HepG2 (cell line): ENCODE results near the gene CNNM3. TPM values are rescaled to one million over a fixed set of nuclear protein-coding genes. Genes with fewer than 3 reads are reported as not detected.

Experiments
- ATAC-seq: fragments of 200-7000 bp; cut with Tn5 transposase; 3 replicates; pipeline ENCODE4 v1.9.1; 2020; ENCODE audit warnings: mild to moderate bottlenecking, moderate library complexity
- BruUV-seq: library from RNA; stranded (reverse); fragments of 400-500 nt; replicated peaks from 2 replicates; lab custom pipeline; 2021; lab: Mats Ljungman, UMichigan
- CTCF ChIA-PET: fragments of 300-600 bp; formaldehyde crosslinking; extraction: SDS; loops from one replicate; lab custom pipeline; 2021; ENCODE audit warnings: low total read pairs, inconsistent platforms, low intra/inter-chr PET ratio; lab: Yijun Ruan, JAX
- POLR2A ChIA-PET: fragments of 350-600 bp; sonication (Branson Sonifier 250); formaldehyde crosslinking; loops from one replicate; lab custom pipeline; 2020; ENCODE audit warnings: antibody characterized with exemption, inconsistent platforms; lab: Yijun Ruan, JAX
- DNase-seq: peaks from one replicate; pipeline ENCODE4 v3.0.0-alpha.2; 2015; ENCODE audit warnings: low spot score
- FAIRE-seq: peaks from 3 replicates; lab custom pipeline; 2011; peaks lifted over from hg19 to GRCh38; lab: Jason Lieb, UNC
- H2AFZ ChIP-seq: one replicate; pipeline ENCODE4 v1.6.1; 2011; ENCODE audit warnings: low read length, inconsistent platforms
- H3K27ac ChIP-seq: fragments of 300-600 bp; 3 replicates; pipeline ENCODE4 v1.8.0; 2011; ENCODE audit warnings: mixed run types, mild to moderate bottlenecking, mixed read lengths, low read length, inconsistent platforms; ENCODE audit not compliant: insufficient read depth; ENCODE audit errors: extremely low read length
- H3K27me3 ChIP-seq, 2 experiments: fragments of 200-600 bp in 1 of 2; 2 replicates in 1 of 2; 3 replicates in 1 of 2; pipeline versions ENCODE4 v1.6.0 to v1.8.0; 2011; ENCODE audit warnings: low read length in 2 of 2, mild to moderate bottlenecking in 2 of 2, moderate library complexity in 2 of 2, inconsistent platforms in 1 of 2; ENCODE audit not compliant: insufficient read depth in 2 of 2, control insufficient read depth in 1 of 2
- H3K36me3 ChIP-seq, 2 experiments: fragments of 200-600 bp in 1 of 2; replicated peaks in 1 of 2; 2 replicates in 1 of 2; 3 replicates in 1 of 2; pipeline versions ENCODE4 v1.5.1 to v1.8.0; 2011; ENCODE audit warnings: low read length in 2 of 2, inconsistent platforms in 1 of 2; ENCODE audit not compliant: insufficient read depth in 2 of 2, control insufficient read depth in 1 of 2
- H3K4me1 ChIP-seq: 2 replicates; pipeline ENCODE4 v1.5.1; 2012; ENCODE audit warnings: low read length, inconsistent platforms; ENCODE audit not compliant: insufficient read depth
- H3K4me2 ChIP-seq: 2 replicates; pipeline ENCODE4 v1.6.0; 2011; ENCODE audit warnings: low read depth, low read length, inconsistent platforms
- H3K4me3 ChIP-seq, 3 experiments: fragments of 200-600 bp in 1 of 3; sonication (generic), shearing (Covaris generic) in 1 of 3; replicated peaks in 1 of 3; 2 replicates each; pipeline ENCODE4 v1.5.1; 2011 to 2016; ENCODE audit warnings: low read length in 3 of 3, inconsistent platforms in 2 of 3, low read depth in 2 of 3, mild to moderate bottlenecking in 2 of 3, control low read depth in 1 of 3, mixed read lengths in 1 of 3; ENCODE audit not compliant: insufficient read depth in 1 of 3
- H3K79me2 ChIP-seq: one replicate; pipeline ENCODE4 v1.6.1; 2011; ENCODE audit warnings: low read length, inconsistent platforms; ENCODE audit not compliant: insufficient read depth
- H3K9ac ChIP-seq: 2 replicates; pipeline ENCODE4 v1.6.0; 2011; ENCODE audit warnings: mild to moderate bottlenecking, low read depth, low read length, inconsistent platforms; ENCODE audit not compliant: insufficient read depth
- H3K9me3 ChIP-seq: 2 replicates; pipeline ENCODE4 v1.5.1; 2012; ENCODE audit warnings: mild to moderate bottlenecking, low read length
- H4K20me1 ChIP-seq: 2 replicates; pipeline ENCODE4 v1.6.0; 2011; ENCODE audit warnings: inconsistent platforms, mild to moderate bottlenecking, low read length, moderate library complexity; ENCODE audit not compliant: insufficient read depth
- AKAP8 ChIP-seq: sonication (generic); formaldehyde crosslinking; IDR thresholded peaks from 2 replicates; pipeline ENCODE4 v1.5.1; 2020; ENCODE audit warnings: mild to moderate bottlenecking, missing genetic modification reagents
- ATF7 ChIP-seq, 2 experiments: fragments of 450-650 bp in 1 of 2; sonication (generic) in 1 of 2; formaldehyde crosslinking in 1 of 2; IDR thresholded peaks; 2 replicates each; pipeline versions ENCODE4 v1.4.0 to v1.6.1; 2016 to 2020; ENCODE audit warnings: antibody characterized with exemption in 1 of 2, mild to moderate bottlenecking in 1 of 2, missing genetic modification reagents in 1 of 2
- BHLHE40 ChIP-seq: IDR thresholded peaks from 2 replicates; pipeline ENCODE4 v1.6.1; 2011; ENCODE audit warnings: low read length, improper control_type of control experiment
- HNRNPLL ChIP-seq: fragments of 200-400 bp; formaldehyde crosslinking; IDR thresholded peaks from 2 replicates; pipeline ENCODE4 v1.6.1; 2017; ENCODE audit warnings: mild to moderate bottlenecking, low read depth, low read length; ENCODE audit not compliant: poor library complexity, severe bottlenecking
- JUN ChIP-seq: sonication (generic); formaldehyde crosslinking; IDR thresholded peaks from 2 replicates; pipeline ENCODE4 v1.4.0; 2020; ENCODE audit warnings: mild to moderate bottlenecking, missing genetic modification reagents
- KMT2B ChIP-seq: IDR thresholded peaks from 2 replicates; pipeline ENCODE4 v1.6.1; 2016; ENCODE audit warnings: missing genetic modification reagents, missing compliant biosample characterization
- LCORL ChIP-seq, 2 experiments: fragments of 450-650 bp in 1 of 2; sonication (generic) in 1 of 2; formaldehyde crosslinking in 1 of 2; IDR thresholded peaks; 2 replicates each; pipeline versions ENCODE4 v1.5.0 to v1.6.1; 2017 to 2020; ENCODE audit warnings: antibody characterized with exemption in 1 of 2, missing genetic modification reagents in 1 of 2
- SAFB2 ChIP-seq: sonication (generic); formaldehyde crosslinking; IDR thresholded peaks from 2 replicates; pipeline ENCODE4 v1.5.1; 2020; ENCODE audit warnings: missing genetic modification reagents, low read depth, mild to moderate bottlenecking, borderline replicate concordance
- TRAFD1 ChIP-seq: sonication (generic); formaldehyde crosslinking; IDR thresholded peaks from 2 replicates; pipeline ENCODE4 v1.5.1; 2020; ENCODE audit warnings: missing genetic modification reagents, mild to moderate bottlenecking, borderline replicate concordance
- TRIM24 ChIP-seq: sonication (generic); formaldehyde crosslinking; IDR thresholded peaks from 2 replicates; pipeline ENCODE4 v1.8.0; 2022; ENCODE audit warnings: mild to moderate bottlenecking, missing genetic modification reagents
- ZC3H13 ChIP-seq: sonication (generic); formaldehyde crosslinking; IDR thresholded peaks from 2 replicates; pipeline ENCODE4 v1.8.1; 2023; ENCODE audit warnings: mild to moderate bottlenecking, missing genetic modification reagents, moderate library complexity
- ZC3H4 ChIP-seq: sonication (generic); formaldehyde crosslinking; IDR thresholded peaks from 2 replicates; pipeline ENCODE4 v1.4.0; 2020; ENCODE audit warnings: missing genetic modification reagents, borderline replicate concordance
- ZFP91 ChIP-seq: sonication (generic); formaldehyde crosslinking; IDR thresholded peaks from 2 replicates; pipeline ENCODE4 v1.9.0; 2022; ENCODE audit warnings: missing genetic modification reagents, mild to moderate bottlenecking, borderline replicate concordance
- ZNF136 ChIP-seq: sonication (generic); formaldehyde crosslinking; IDR thresholded peaks from 2 replicates; pipeline ENCODE4 v1.8.1; 2022; ENCODE audit warnings: low read depth, mild to moderate bottlenecking, moderate library complexity, missing genetic modification reagents
- ZNF563 ChIP-seq: sonication (generic); formaldehyde crosslinking; IDR thresholded peaks from 2 replicates; pipeline ENCODE4 v1.8.0; 2022; ENCODE audit warnings: mild to moderate bottlenecking, moderate library complexity, missing genetic modification reagents
- ZNF605 ChIP-seq: sonication (generic); formaldehyde crosslinking; IDR thresholded peaks from 2 replicates; pipeline ENCODE4 v1.8.0; 2022; ENCODE audit warnings: mild to moderate bottlenecking, missing genetic modification reagents
- ZNF619 ChIP-seq: sonication (generic); formaldehyde crosslinking; IDR thresholded peaks from 2 replicates; pipeline ENCODE4 v1.4.0; 2020; ENCODE audit warnings: mild to moderate bottlenecking, missing genetic modification reagents
- ZNF784 ChIP-seq: sonication (generic); formaldehyde crosslinking; IDR thresholded peaks from 2 replicates; pipeline ENCODE4 v1.5.1; 2020; ENCODE audit warnings: missing genetic modification reagents, mild to moderate bottlenecking, borderline replicate concordance
- WGBS: methylation state at CpG from one replicate; pipeline ENCODE4 v1.1.6; 2017; ENCODE audit warnings: low lambda C conversion rate; 5-methylcytosine and 5-hydroxymethylcytosine counted together
- in situ Hi-C: cut with HindIII; loops from 2 replicates; pipeline ENCODE4 v1.10.0; 2017; ENCODE audit warnings: low pct_unique_long_range_greater_than_20kb; ENCODE audit not compliant: extremely low pct_ligation_motif_present
- intact Hi-C: fragments of 100-400 bp; cut with micrococcal nuclease; formaldehyde crosslinking; loops from one replicate; pipeline ENCODE4 v1.10.0; 2022; ENCODE audit not compliant: unreplicated experiment
- polyA plus RNA-seq, 8 experiments: library from polyadenylated mRNA; depleted of rRNA in 3 of 8; stranded (reverse) in 7 of 8; unstranded in 1 of 8; fragments of >200 nt; fragmentation: Illumina TruSeq in 4 of 8; extraction: Trizol in 4 of 8; gene quantifications; 2 replicates each; pipeline versions ENCODE4 v1.2.1 to v1.2.3, GENCODE V29; 2011 to 2016; ENCODE audit warnings: low read depth in 4 of 8, missing spikeins in 1 of 8, mixed read lengths in 1 of 8; ENCODE audit not compliant: insufficient read depth in 1 of 8
- total RNA-seq, 5 experiments: library from RNA; depleted of rRNA; stranded (reverse); fragments of >200 nt; fragmentation: Illumina TruSeq; extraction: Trizol; gene quantifications; 2 replicates each; pipeline ENCODE4 v1.2.3, GENCODE V29; 2016; ENCODE audit warnings: low read depth in 1 of 5

The CNNM3 gene
- total and polyA plus RNA-seq, 2 of the 13 experiments (the other 11 are each of a cell fraction or from before 2014, with no cell fraction given) = 21.2 to 27.9 TPM

- in situ Hi-C loops (no loop called here), intact Hi-C loops (no loop called here)
- Histone ChIP-seq H4K20me1 (no peaks in the 10 kb centered on the region), H3K4me3 (peak overlapping the region in 1 of 3 experiments; percentile 21; a peak in 2 of 6 replicates), H3K9me3 (no peaks in the 10 kb centered on the region), H3K79me2 (peaks cover 3% of the 10 kb centered on the region), H2AFZ (no peak overlapping the region), H3K9ac (peak overlapping the region; percentile 20; the same call in 1 of the 2 replicates), H3K36me3 (no peaks in the 10 kb centered on the region), H3K27ac (peak overlapping the region; percentile 69), H3K4me2 (peak overlapping the region; percentile 70), H3K4me1 (peaks cover 78% of the 10 kb centered on the region), H3K27me3 (no peaks in the 10 kb centered on the region)
- FAIRE-seq (no peak), ATAC-seq (peak; percentile 46), DNase-seq (peak; percentile 47)
- CTCF ChIA-PET = no interaction called here
- POLR2A ChIA-PET = interaction anchor here (1.0 to 2.3 kb wide), 9 partner anchors 9 to 88 kb away, joined by 3 to 17 read pairs (median 3); partner anchors contain the start of genes ANKRD39 and CNNM4
- no TSS peak for BruUV-seq
- 52% methylated on average over 12 of the region's 12 CpGs for WGBS
- TF ChIP-seq ZNF605 (CRISPR knock-in tag) = peak; percentile 71; the same call in 1 of the 2 replicates
- no peak; the same call in 1 of the 2 replicates for TF ChIP-seq TRAFD1 (CRISPR knock-in tag)
- no peak for TF ChIP-seq ATF7 (IDR thresholded peaks at IDR 0.05)
- 0 out of 2 replicates have a peak, but pooled peaks have one; percentile 12 for TF ChIP-seq ATF7 (CRISPR knock-in tag; IDR thresholded peaks at IDR 0.05)
- peak; percentile 50; the same call in 1 of the 2 replicates for TF ChIP-seq ZFP91 (CRISPR knock-in tag)
- 0 out of 2 replicates have a peak, but pooled peaks have one; percentile 27 for TF ChIP-seq JUN (CRISPR knock-in tag)
- TF ChIP-seq ZNF784 = no peak
- 0 out of 2 replicates have a peak, but pooled peaks have one; percentile 20 for TF ChIP-seq BHLHE40
- TF ChIP-seq TRIM24 = 0 out of 2 replicates have a peak, but pooled peaks have one; percentile 12
- 0 out of 2 replicates have a peak, but pooled peaks have one; percentile 10 for TF ChIP-seq KMT2B (CRISPR knock-in tag)
- no peak for TF ChIP-seq ZC3H13
- TF ChIP-seq AKAP8 (CRISPR knock-in tag) = 0 out of 2 replicates have a peak, but pooled peaks have one; percentile 39
- TF ChIP-seq LCORL (IDR thresholded peaks at IDR 0.05) = no peak
- TF ChIP-seq LCORL (CRISPR knock-in tag; IDR thresholded peaks at IDR 0.05) = peak; percentile 58; the same call in 1 of the 2 replicates
- TF ChIP-seq SAFB2 (CRISPR knock-in tag) = 0 out of 2 replicates have a peak, but pooled peaks have one; percentile 34
- TF ChIP-seq ZNF619 (CRISPR knock-in tag) = peak; percentile 51; the same call in 1 of the 2 replicates
- TF ChIP-seq ZNF136 (CRISPR knock-in tag) = no peak
- TF ChIP-seq ZNF563 (CRISPR knock-in tag) = 0 out of 2 replicates have a peak, but pooled peaks have one; percentile 46
- TF ChIP-seq HNRNPLL = no peak
- no peak for TF ChIP-seq ZC3H4 (CRISPR knock-in tag)
Observed at GRCh38 chr2:96809951-96810782, 5.9 kb upstream of the CNNM3 start.
